LNCaP clone FGC (cell line): Measurements from ENCODE around the gene JDP2.

Source experiments
- DNase-seq: peaks from one replicate; pipeline ENCODE4 v3.0.0-alpha.2; 2011; ENCODE audit warnings: low read depth
- H3K4me3 ChIP-seq: 2 replicates; pipeline ENCODE4 v1.5.1; 2011; ENCODE audit warnings: mild to moderate bottlenecking, low read depth, low read length, control low read depth
- CTCF ChIP-seq: IDR thresholded peaks from 2 replicates; pipeline ENCODE4 v1.5.1; 2012; ENCODE audit warnings: mild to moderate bottlenecking; ENCODE audit not compliant: control insufficient read depth, insufficient read depth; ENCODE audit errors: extremely low read depth

The JDP2 gene

GRCh38 chr14:75454963-75455546, 27.2 kb downstream of the JDP2 start:
- H3K4me3 ChIP-seq: no peak overlapping the region
- no peak for TF ChIP-seq CTCF
- DNase-seq: no peak

- DNase-seq: no peak
- TF ChIP-seq CTCF: no peak
- H3K4me3 ChIP-seq: no peak overlapping the region
Measured at GRCh38 chr14:75456069-75456996, 28.5 kb downstream of the JDP2 start.

GRCh38 chr14:75456997-75457335, 29.1 kb downstream of the JDP2 start:
- H3K4me3 ChIP-seq: no peak overlapping the region
- DNase-seq: no peak
- no peak for TF ChIP-seq CTCF

GRCh38 chr14:75457648-75458165, 29.9 kb downstream of the JDP2 start:
- DNase-seq: no peak
- H3K4me3 ChIP-seq: no peak overlapping the region
- TF ChIP-seq CTCF: no peak

GRCh38 chr14:75458305-75458704, 30.5 kb downstream of the JDP2 start:
- H3K4me3 ChIP-seq: no peak overlapping the region
- TF ChIP-seq CTCF: no peak
- DNase-seq: no peak

- no peak for DNase-seq
- H3K4me3 ChIP-seq: no peak overlapping the region
Measured at GRCh38 chr14:75459099-75459741, 31.4 kb downstream of the JDP2 start.

More at GRCh38 chr14:75459099-75459741, 31.4 kb downstream of the JDP2 start:
- no peak for TF ChIP-seq CTCF
